Stimulated activated CD8-positive, alpha-beta memory T cell treated with anti-CD3 and anti-CD28 coated beads, Interleukin-7, amount 100 ng/mL, for 24 hours (primary cell): ENCODE data around the gene CKMT2.

Experiments used
- DNase-seq: peaks from one replicate; pipeline ENCODE4 v3.0.0-alpha.2; 2020; ENCODE audit warnings: low read depth

The CKMT2 gene

DNA sequence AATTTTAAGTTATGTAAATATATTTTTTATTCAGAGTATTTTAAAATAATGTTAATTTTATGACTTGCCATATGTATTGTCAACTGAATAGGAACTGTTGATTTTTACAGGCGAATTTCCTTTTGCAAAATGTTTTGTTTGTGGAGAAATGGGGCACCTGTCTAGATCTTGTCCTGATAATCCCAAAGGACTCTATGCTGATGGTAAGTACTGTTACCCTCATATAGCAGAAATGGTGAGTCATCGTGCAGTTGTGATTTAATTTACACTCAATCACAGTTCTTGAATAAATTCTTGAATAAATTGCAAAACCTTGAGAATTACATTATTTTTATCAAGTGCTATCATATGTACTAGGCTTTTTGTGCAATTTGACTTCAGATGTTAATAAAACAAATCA lies 75.7 kb downstream of the CKMT2 start:
- DNase-seq: no peak

DNA sequence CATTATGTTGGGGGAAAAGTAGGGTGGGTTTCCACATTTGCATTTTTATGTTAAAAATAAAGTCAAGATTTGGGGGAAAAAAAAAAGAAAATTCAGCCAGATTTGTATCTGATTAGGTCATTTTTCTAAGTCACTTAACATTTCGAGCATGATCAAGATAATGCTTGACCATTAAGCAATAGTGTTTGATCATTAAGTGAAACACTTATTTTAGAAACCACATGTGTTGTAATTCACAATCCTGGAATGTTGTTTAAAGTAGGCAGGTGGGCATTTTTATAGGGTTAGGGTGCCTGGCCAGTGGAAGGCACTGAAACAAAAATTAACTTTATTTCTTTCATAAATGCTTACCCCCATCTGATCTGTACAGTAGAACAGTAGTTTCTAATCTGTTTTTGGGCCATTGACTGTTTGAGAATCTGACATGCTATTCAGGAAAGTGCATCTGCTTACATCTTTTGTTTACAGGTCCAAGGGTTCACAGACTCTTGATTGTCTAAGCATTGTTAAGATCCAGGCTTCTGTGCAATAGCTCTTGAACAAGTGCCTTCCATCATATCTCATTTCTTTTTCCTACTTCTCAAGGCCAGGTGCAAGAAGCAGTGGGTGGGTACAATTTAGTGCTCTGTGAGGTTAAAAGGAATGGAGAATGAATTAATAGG lies 77.4 kb downstream of the CKMT2 start:
- DNase-seq: no peak

DNA sequence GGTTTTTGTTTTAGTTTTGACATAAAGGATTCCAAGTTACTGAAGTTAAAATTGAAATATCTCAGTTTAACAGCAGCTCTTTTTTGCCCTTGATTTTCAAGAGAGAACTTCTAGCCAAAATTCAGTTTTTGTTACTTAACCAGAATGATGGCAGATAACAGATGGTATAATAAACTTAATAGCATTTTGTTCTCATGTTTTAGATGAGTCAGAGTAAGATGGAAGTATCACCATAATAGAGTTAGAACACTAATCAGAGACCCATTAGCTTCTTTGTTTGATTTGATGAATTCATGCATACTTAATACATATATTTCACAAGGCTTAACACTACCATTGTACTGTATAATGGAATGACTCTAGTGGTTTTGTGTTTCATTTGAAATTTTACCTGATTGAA lies 80.2 kb downstream of the CKMT2 start:
- DNase-seq: no peak

DNA sequence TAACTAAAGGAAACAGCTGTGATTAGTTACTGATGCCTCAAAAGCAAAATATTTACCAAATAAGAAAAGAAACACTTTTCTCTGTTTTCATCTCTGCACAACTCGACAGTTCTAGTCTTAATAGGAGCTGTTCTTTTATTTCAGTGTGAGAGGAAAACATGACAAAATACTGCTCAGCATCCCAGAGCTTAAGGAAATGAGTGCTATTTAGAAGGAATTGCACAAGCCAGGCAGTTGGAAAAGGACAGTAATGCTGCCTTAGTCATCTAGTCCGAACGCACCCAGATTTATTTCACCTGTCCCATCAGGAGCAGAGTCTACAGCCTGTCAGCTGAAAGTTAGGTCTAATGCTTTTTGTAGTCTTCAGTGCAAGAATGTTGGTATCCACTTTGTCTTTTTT lies 80.6 kb downstream of the CKMT2 start:
- no peak for DNase-seq

DNA sequence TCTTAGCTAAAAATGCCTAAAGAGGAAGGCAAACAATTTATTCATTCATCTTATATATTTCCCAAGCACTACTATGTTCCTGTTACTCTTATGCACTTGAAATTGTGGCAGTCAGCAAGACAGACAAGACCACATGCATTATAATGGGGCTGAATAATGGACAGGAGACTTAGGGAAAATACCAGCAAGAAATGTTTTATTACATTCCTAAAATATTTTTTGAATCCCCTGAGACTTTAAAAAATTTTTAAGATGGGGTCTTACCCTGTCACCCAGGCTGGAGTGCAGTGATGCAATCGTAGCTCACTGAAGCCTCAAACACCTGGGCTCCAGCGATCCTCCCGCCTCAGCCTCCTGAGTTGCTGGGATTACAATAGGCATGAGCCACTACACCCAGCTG lies 81.5 kb downstream of the CKMT2 start:
- DNase-seq: no peak

DNA sequence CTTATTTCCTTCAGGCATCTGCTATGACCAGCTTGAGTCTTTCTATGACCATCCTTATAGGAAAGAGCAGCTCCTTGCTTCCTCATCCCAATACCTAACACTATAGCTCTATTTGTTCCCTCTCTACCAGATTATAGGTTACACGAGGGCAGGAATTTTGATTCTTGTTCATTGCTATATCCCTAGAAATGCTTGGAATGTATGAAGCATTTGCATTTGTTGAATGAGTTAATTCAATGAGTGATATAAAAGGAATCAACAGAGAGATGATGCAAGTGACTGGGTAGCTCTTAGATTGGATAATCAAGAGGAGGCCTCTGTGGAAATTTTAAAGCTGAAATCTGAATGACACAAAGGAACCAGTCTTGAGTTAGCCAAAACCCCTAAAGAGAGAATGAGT lies 82.2 kb downstream of the CKMT2 start:
- DNase-seq: no peak

DNA sequence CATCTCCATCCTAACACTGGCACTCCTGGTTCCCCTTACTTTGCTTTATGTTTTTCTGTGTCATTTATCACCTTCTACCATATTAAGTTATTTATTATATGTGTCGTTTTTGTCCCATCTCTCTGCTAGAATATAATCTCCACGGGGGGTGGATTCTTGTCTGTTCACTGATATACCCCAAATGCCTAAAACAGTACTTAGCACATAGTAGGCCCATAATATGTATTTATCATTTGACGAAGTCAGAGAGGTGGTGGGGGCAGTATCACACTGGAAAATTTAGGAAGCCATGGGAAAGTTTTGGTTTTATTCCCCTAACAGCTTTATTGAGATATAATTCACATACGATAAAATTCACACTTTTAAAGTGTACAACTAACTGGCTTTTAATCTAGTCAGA lies 82.7 kb downstream of the CKMT2 start:
- no peak for DNase-seq
